Stomach smooth muscle (tissue), 2 donors: ENCODE measurements around the gene COA1.

Experiments used
- H3K27ac ChIP-seq: one replicate; pipeline ENCODE4 v1.7.0; 2013; ENCODE audit warnings: mild to moderate bottlenecking, low read length, inconsistent platforms
- H3K27me3 ChIP-seq, 2 donors: one replicate each; pipeline ENCODE4 v1.7.0; 2013; ENCODE audit warnings: low read length in 2 of 2; ENCODE audit not compliant: insufficient read depth in 2 of 2, control insufficient read depth in 1 of 2
- H3K36me3 ChIP-seq, 2 donors: one replicate each; pipeline ENCODE4 v1.7.0; 2013; ENCODE audit warnings: low read length in 2 of 2; ENCODE audit not compliant: control insufficient read depth in 2 of 2, insufficient read depth in 2 of 2
- H3K4me1 ChIP-seq: one replicate; pipeline ENCODE4 v1.7.0; 2013; ENCODE audit warnings: low read length; ENCODE audit not compliant: control insufficient read depth, insufficient read depth
- H3K4me3 ChIP-seq, 2 donors: one replicate each; pipeline ENCODE4 v1.7.0; 2013; ENCODE audit warnings: low read length in 2 of 2
- H3K9ac ChIP-seq, 2 donors: one replicate each; pipeline ENCODE4 v1.7.0; 2013; ENCODE audit warnings: low read length in 2 of 2, mild to moderate bottlenecking in 1 of 2
- H3K9me3 ChIP-seq, 2 donors: one replicate each; pipeline ENCODE4 v1.7.0; 2013; ENCODE audit warnings: low read length in 2 of 2; ENCODE audit not compliant: control insufficient read depth in 2 of 2
- donor health status: healthy.
- donor health status: Pancreatic carcinoma.

Gene COA1

DNA sequence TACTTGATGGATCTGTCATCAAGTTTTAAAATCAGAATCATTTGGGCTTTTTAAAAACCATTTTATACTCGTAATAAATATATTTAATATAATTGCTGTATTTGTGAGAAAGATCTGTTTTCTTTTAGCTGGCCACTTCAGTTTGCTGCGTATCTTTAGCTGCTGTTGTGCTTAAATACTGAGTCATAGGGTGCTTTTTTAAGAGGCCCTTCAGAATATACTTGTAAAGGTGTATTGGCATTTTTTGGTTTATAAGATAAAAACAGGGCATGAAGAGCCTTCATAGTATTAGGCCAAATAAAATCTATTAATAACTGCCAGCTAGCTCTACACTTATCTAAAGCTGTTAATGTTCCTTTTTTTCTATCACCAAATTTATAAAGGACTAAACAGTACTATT lies 102.6 kb downstream of the COA1 start:
- H3K27ac ChIP-seq, result no peak overlapping the region
- no peaks in the 10 kb centered on the region for H3K27me3 ChIP-seq
- peaks cover 4 to 9% of the 10 kb centered on the region in 2 donors for H3K36me3 ChIP-seq
- H3K9ac ChIP-seq, result no peak overlapping the region
- H3K4me3 ChIP-seq, result no peak overlapping the region
- no peaks in the 10 kb centered on the region for H3K4me1 ChIP-seq
- no peaks in the 10 kb centered on the region for H3K9me3 ChIP-seq

GRCh38 chr7:43625980-43626379 lies 103.3 kb downstream of the COA1 start:
- H3K4me1 ChIP-seq, result no peaks in the 10 kb centered on the region
- no peak overlapping the region for H3K27ac ChIP-seq
- H3K9ac ChIP-seq, result no peak overlapping the region
- H3K27me3 ChIP-seq, result no peaks in the 10 kb centered on the region
- no peaks in the 10 kb centered on the region for H3K9me3 ChIP-seq
- H3K36me3 ChIP-seq, result peaks cover 3 to 9% of the 10 kb centered on the region in 2 donors
- H3K4me3 ChIP-seq, result no peak overlapping the region

DNA sequence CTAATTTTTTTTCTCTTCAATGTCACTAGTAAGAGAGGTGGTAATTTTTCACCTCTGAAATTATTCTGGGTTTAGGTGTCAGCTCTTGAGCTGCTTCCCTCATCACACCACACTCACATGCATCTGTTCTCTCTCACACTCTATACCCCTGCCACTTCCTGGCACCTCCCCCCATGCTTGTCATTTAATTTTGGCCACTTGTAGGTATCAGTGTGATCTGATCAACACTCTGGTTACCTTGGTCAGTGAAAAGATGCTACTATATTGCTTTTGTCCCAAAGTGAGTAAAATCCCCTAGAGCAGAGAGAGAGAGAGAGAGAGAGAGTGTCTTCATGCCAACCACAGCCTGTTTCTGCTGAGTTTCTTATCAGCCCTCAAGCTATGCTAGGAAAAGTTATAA lies 103.9 kb downstream of the COA1 start:
- no peaks in the 10 kb centered on the region for H3K27me3 ChIP-seq
- H3K36me3 ChIP-seq, result peaks cover 3 to 5% of the 10 kb centered on the region in 2 donors
- no peak overlapping the region for H3K4me3 ChIP-seq
- H3K9me3 ChIP-seq, result no peaks in the 10 kb centered on the region
- no peaks in the 10 kb centered on the region for H3K4me1 ChIP-seq
- H3K9ac ChIP-seq, result no peak overlapping the region
- H3K27ac ChIP-seq, result no peak overlapping the region

GRCh38 chr7:43624156-43624555 lies 105.2 kb downstream of the COA1 start:
- Histone ChIP-seq H3K9me3 (no peaks in the 10 kb centered on the region), H3K27me3 (no peaks in the 10 kb centered on the region), H3K27ac (no peak overlapping the region), H3K4me1 (no peaks in the 10 kb centered on the region), H3K4me3 (no peak overlapping the region), H3K9ac (no peak overlapping the region), H3K36me3 (peaks cover 3% of the 10 kb centered on the region in 2 donors)

DNA sequence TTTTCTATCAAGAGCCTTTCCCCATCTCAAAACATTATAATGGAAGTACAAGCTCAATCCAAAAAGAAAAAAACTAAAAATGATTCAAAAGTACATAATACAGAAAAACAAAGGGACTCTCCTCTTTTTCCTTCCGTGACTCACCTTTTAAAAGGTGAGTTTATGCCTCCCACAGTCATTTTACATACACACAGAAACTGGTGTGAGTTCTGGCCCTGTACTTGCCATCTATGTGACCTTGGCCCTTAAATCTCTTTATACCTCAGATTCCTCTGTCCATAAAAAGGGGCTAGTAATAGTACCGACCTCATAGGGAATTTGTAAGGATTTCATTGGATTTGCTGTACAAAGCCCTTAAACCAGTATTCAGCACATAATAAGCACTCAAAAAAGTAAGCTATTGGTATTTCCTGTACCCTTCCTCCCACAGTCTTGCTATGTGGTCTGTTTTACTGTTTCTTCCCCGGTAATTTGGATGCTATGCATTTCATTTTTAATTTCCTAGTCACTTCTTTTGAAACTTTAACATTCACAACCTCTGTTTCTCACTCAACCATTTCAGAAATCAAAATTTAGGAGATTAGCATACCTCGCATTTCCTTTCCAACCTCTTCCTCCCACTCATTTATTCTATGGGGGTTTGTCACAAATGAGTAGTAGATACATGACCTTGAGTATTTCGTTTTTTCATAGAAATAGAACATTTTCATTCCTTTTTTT lies 107.4 kb downstream of the COA1 start:
- Histone ChIP-seq H3K36me3 (peaks cover 0 to 3% of the 10 kb centered on the region in 2 donors), H3K4me3 (no peak overlapping the region), H3K4me1 (no peaks in the 10 kb centered on the region), H3K9me3 (no peaks in the 10 kb centered on the region), H3K27ac (no peak overlapping the region), H3K9ac (no peak overlapping the region), H3K27me3 (no peaks in the 10 kb centered on the region)

DNA sequence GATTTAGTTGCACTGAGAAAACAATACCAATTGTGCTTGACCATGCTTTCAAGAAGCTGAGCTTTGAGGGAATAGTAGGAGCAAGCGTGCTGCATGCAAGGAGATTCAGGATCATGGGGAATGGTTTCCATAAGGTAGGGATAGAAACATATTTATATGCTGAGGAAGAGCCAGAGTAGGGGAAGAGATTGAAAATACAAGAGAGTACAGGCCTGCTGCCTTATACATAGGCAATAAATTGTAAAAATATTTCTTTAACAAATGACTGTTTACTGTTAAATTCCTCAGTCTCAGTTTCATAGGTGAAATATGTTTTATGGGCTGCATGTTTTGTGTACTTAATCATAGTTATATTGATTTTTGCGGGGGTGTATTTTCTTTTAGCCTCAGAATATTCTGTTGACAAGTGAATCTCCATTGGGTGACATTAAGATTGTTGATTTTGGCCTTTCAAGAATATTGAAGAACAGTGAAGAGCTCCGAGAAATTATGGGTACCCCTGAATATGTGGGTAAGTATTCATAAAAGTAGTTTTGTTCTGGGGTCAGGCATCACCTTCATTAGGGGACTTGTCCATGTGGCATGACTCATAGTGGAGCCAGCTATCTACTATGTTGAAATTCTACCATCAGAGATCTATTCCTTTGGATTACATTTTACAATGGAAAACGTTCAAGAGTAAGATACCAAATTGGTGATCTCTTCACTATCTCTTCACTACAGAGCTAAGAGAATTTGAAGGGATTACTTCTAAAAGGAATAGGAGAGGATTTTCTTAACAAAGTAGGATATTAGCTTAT lies 109.9 kb downstream of the COA1 start:
- Histone ChIP-seq H3K36me3 (peaks cover 0 to 2% of the 10 kb centered on the region in 2 donors), H3K9ac (no peak overlapping the region), H3K4me3 (no peak overlapping the region), H3K4me1 (no peaks in the 10 kb centered on the region), H3K27me3 (no peaks in the 10 kb centered on the region), H3K27ac (no peak overlapping the region), H3K9me3 (no peaks in the 10 kb centered on the region)

- no peak overlapping the region for H3K27ac ChIP-seq
- H3K9me3 ChIP-seq, result no peaks in the 10 kb centered on the region
- H3K4me3 ChIP-seq, result no peak overlapping the region
- no peaks in the 10 kb centered on the region for H3K27me3 ChIP-seq
- no peak overlapping the region for H3K9ac ChIP-seq
- H3K4me1 ChIP-seq, result peaks cover 3% of the 10 kb centered on the region
- H3K36me3 ChIP-seq, result no peaks in the 10 kb centered on the region
Observed at GRCh38 chr7:43618073-43618472, 111.2 kb downstream of the COA1 start.

- H3K4me1 ChIP-seq, result peaks cover 12% of the 10 kb centered on the region
- H3K9me3 ChIP-seq, result no peaks in the 10 kb centered on the region
- H3K9ac ChIP-seq, result no peak overlapping the region
- no peak overlapping the region for H3K27ac ChIP-seq
- H3K27me3 ChIP-seq, result no peaks in the 10 kb centered on the region
- no peak overlapping the region for H3K4me3 ChIP-seq
- H3K36me3 ChIP-seq, result peaks cover 0 to 1% of the 10 kb centered on the region in 2 donors
Observed at GRCh38 chr7:43616977-43617376, 112.3 kb downstream of the COA1 start.

DNA sequence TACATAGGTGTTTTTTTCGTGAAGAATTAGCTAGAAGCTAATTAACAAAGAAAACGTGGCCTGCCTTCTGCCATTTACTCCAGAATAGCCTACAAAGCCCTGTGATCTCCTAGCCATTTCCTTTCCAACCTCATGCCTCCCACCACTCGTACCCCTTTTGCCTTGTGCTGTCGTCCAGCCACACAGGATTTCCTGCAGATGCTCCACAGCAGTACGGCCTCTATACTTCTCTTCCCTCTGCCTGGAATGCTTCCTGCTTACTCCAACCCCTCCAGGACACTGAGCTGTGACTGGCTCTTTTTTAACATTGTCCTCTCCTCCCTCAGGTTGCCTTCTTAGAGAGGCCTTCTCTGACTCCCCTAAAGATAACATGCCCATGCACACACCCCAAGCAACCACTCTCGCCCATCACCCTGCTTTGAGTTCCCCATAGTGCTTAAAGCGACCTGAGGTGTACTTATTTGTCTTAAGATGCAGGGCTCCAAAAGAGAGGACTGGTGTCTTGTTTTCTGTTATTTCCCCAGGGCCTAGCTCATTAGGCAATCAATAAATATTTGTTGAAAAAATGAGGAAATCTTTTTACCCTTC lies 113.7 kb downstream of the COA1 start:
- Histone ChIP-seq H3K4me3 (no peak overlapping the region), H3K9ac (no peak overlapping the region), H3K4me1 (peaks cover 20% of the 10 kb centered on the region), H3K9me3 (no peaks in the 10 kb centered on the region), H3K36me3 (peaks cover 0 to 2% of the 10 kb centered on the region in 2 donors), H3K27me3 (no peaks in the 10 kb centered on the region), H3K27ac (no peak overlapping the region)

DNA sequence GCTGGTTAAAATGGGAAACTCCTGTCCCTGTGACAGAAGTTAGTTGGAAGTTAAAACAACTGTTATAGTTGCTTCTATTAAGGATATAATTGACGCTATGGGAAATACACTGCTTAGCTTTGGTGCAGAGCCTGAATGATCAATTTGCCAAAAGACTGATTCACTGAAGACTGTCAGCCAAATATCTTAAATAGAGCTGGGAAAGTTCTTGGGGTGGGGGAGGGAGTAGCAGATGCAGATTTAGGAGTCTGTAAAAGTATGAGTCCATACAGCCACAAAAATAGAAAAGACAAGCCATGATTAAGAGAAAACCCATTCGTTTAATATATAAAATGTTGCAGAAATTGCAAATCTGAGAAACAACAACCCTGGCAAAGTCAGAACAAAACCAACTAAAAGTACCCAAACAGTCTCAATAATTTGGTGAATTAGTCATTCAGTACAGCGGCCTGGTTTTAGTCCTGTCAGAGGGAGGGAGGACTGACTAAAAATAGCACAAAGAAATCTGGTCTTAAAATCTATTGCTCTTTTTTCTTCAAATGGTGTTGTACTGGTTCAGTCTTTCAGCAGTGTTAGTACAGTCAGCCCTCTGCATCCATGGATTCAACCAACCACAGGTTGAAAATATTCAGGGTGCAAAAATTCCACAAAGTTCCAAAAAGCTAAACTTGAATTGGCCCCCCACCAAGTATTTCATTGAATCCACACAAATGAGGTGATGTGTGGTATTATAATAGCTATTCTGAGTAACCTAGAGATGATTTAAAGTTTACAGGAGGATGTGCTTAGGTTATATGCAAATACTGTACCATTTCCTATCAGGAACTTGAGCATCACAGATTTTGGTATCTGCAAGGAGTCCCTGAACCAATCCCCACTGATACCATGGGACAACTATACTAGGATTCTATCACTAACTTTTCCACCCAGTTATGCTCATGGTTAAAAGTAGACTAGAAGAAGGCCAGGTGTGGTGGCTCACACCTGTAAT lies 116.4 kb downstream of the COA1 start:
- Histone ChIP-seq H3K4me3 (no peak overlapping the region), H3K4me1 (peaks cover 20% of the 10 kb centered on the region), H3K36me3 (peaks cover 8% of the 10 kb centered on the region in 2 donors), H3K9ac (peak overlapping the region in 1 of 2 donors; percentile 14), H3K9me3 (no peaks in the 10 kb centered on the region), H3K27ac (no peak overlapping the region), H3K27me3 (no peaks in the 10 kb centered on the region)
